ENCODE measurements around the gene CIP2A. TPM values are rescaled to one million over a fixed set of nuclear protein-coding genes. Genes with fewer than 3 reads are reported as not detected.
A peak's percentile ranks its signal among the peaks of the same experiment; 100 is the strongest.

CIP2A gene
- total RNA-seq, 2 donors from 2014 or later: 35.4 to 55.7 TPM

- no peak overlapping the region for H3K27ac Mint-ChIP-seq
- no peak for ATAC-seq (replicated peaks)
- no peaks in the 10 kb centered on the region for H3K9me3 Mint-ChIP-seq
- H3K36me3 Mint-ChIP-seq (ENCODE audit: low read depth): peaks cover 31% of the 10 kb centered on the region
- no peaks in the 10 kb centered on the region for H3K27me3 Mint-ChIP-seq
- no peak overlapping the region for H3K4me3 Mint-ChIP-seq
- H3K4me1 Mint-ChIP-seq: peaks cover 10% of the 10 kb centered on the region
These were observed 40.9 kb downstream of the CIP2A start for GRCh38 chr3:108548304-108548703.

GRCh38 chr3:108546692-108547091, 42.5 kb downstream of the CIP2A start:
- H3K4me1 Mint-ChIP-seq: peaks cover 10% of the 10 kb centered on the region
- H3K9me3 Mint-ChIP-seq: no peaks in the 10 kb centered on the region
- ATAC-seq (replicated peaks): no peak
- H3K4me3 Mint-ChIP-seq: peak overlapping the region; percentile 64
- no peaks in the 10 kb centered on the region for H3K27me3 Mint-ChIP-seq
- peaks cover 20% of the 10 kb centered on the region for H3K36me3 Mint-ChIP-seq (ENCODE audit: low read depth)
- peak overlapping the region; percentile 69 for H3K27ac Mint-ChIP-seq

DNA sequence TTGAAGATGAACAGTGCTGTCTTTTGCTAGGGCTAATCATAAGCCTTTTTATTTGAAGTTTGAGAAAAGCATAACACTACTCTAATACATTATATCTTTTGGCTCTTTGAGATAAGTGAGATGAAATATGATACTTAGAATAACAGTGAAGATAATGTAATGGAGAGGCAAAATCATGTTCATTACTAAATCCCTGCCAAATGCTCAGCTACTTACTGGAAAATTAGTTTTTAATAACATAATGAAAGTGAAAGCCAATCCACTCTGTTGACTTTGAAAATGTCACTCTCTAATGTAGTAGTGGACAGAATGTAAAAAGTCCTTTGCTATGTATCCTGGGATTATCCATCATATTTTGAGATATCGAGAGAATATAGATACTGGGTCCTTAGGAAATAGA, 43.0 kb downstream of the CIP2A start:
- peaks cover 15% of the 10 kb centered on the region for H3K36me3 Mint-ChIP-seq (ENCODE audit: low read depth)
- no peak for ATAC-seq (replicated peaks)
- peak overlapping the region; percentile 69 for H3K27ac Mint-ChIP-seq
- H3K27me3 Mint-ChIP-seq: no peaks in the 10 kb centered on the region
- peaks cover 10% of the 10 kb centered on the region for H3K4me1 Mint-ChIP-seq
- no peaks in the 10 kb centered on the region for H3K9me3 Mint-ChIP-seq
- H3K4me3 Mint-ChIP-seq: peak overlapping the region; percentile 64

DNA sequence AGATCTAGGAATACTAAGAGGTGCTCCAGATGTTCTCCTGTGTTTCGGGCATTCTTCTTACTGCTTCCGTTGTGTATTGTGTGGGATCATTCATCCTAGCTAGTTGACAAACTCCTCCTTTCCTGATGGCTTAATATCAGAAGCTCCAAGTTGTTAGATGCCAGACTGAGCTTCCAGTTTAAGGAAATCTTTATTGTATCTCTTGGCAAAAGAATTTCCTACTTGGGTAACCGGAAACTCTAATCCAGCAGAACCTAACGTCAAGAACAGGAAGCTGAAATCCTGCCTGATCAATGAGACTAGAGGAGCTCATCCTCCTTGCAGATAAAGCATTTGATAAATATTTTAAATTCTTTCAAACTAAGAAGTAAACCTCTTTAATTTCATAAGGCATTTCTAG, 51.2 kb downstream of the CIP2A start:
- no peak for ATAC-seq (replicated peaks)

DNA sequence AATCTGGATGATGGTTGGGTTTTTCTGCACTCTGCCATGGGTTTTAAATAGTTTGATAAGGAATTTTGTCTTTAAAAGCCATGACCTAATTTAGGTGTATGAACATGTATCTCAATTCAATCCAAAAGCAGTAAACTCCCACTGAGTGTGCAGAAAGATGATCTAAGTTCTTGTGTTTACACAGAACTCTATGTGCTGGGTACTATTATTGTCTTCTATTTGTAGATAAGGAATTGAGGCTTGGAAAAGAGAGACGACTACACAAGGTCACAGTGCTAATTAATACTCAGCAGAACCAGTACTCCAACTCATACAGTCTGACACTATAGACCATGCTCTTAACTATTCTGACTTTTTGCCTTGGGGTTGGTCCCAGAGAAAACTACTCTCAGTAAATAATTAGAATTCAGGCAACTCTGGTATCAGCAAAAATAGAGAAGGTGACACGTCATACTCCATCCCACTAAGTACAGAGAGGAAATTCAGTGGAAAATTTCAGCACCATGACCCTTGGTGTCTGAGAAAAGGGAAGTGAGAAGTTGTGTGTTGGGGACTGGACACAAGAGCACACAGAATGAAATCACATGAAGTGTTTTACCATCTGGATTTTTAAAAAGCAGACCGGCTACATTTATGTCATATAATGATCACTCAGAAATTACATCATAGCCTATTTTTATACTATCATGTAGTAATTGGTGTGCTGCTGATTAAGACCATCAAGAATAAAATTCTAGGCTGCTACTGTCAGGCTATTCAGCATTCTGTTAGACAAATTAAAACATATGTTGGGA, 60.6 kb downstream of the CIP2A start:
- no peak overlapping the region for H3K27ac Mint-ChIP-seq
- H3K36me3 Mint-ChIP-seq (ENCODE audit: low read depth): no peaks in the 10 kb centered on the region
- no peak for ATAC-seq (replicated peaks)
- H3K4me3 Mint-ChIP-seq: no peak overlapping the region
- peaks cover 21% of the 10 kb centered on the region for H3K27me3 Mint-ChIP-seq
- no peaks in the 10 kb centered on the region for H3K4me1 Mint-ChIP-seq
- H3K9me3 Mint-ChIP-seq: no peaks in the 10 kb centered on the region

More for the DNA sequence above, 51.2 kb downstream of the CIP2A start:
- Mint-ChIP-seq H3K36me3 (ENCODE audit: low read depth) (no peaks in the 10 kb centered on the region), H3K4me3 (no peak overlapping the region), H3K9me3 (no peaks in the 10 kb centered on the region), H3K27ac (no peak overlapping the region), H3K4me1 (no peaks in the 10 kb centered on the region), H3K27me3 (no peaks in the 10 kb centered on the region)

DNA sequence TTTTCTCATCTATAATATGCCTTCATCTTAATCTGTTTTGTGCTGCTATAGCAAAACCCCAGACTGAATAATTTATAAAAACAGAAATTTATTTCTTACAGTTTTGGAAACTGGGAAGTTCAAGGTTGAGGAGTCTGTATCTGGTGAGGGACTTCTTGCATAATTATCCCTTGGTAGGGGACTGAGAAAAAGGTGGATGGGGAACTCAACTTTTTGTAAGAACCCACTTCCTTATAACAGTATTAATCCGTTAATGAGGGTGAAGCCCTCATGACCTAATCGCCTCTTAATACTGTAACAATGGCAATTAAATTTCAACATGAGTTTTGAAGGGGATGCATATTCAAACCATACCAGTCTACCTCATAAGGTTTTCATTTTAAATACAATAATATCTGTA, 61.4 kb downstream of the CIP2A start:
- Mint-ChIP-seq H3K27ac (no peak overlapping the region), H3K36me3 (ENCODE audit: low read depth) (no peaks in the 10 kb centered on the region), H3K4me3 (no peak overlapping the region), H3K9me3 (no peaks in the 10 kb centered on the region), H3K4me1 (no peaks in the 10 kb centered on the region), H3K27me3 (peaks cover 21% of the 10 kb centered on the region)
- no peak for ATAC-seq (replicated peaks)

DNA sequence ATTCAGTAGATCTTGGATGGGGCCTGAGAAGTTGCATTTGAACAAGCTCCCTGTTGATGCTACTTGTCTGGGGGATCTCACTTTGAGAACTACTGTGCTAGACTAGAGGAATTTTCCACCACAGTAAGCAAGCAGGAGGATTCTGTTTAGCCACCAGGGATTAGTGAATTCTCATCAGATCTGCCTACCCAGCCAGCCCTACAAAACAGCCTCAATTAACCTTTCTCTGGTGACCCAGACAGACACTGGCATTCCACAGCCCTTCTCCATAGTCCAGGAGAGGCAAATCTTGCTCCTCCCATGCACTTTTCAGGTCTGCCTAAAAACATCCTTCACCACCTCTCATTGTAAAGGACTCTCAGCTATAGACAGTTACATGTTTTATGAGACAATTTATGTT, 62.1 kb downstream of the CIP2A start:
- ATAC-seq (replicated peaks): no peak
- Mint-ChIP-seq H3K27me3 (peaks cover 18% of the 10 kb centered on the region), H3K4me3 (no peak overlapping the region), H3K27ac (no peak overlapping the region), H3K9me3 (no peaks in the 10 kb centered on the region), H3K4me1 (no peaks in the 10 kb centered on the region), H3K36me3 (ENCODE audit: low read depth) (no peaks in the 10 kb centered on the region)

GRCh38 chr3:108525971-108526370, 63.3 kb downstream of the CIP2A start:
- ATAC-seq (replicated peaks): no peak
- Mint-ChIP-seq H3K27ac (no peak overlapping the region), H3K4me1 (no peaks in the 10 kb centered on the region), H3K9me3 (no peaks in the 10 kb centered on the region), H3K27me3 (peaks cover 16% of the 10 kb centered on the region), H3K4me3 (no peak overlapping the region), H3K36me3 (ENCODE audit: low read depth) (no peaks in the 10 kb centered on the region)

- Mint-ChIP-seq H3K27ac (no peak overlapping the region), H3K9me3 (no peaks in the 10 kb centered on the region), H3K4me1 (no peaks in the 10 kb centered on the region), H3K4me3 (no peak overlapping the region), H3K27me3 (peaks cover 11% of the 10 kb centered on the region), H3K36me3 (ENCODE audit: low read depth) (no peaks in the 10 kb centered on the region)
- no peak for ATAC-seq (replicated peaks)
These were observed 64.0 kb downstream of the CIP2A start for GRCh38 chr3:108525256-108525655.

DNA sequence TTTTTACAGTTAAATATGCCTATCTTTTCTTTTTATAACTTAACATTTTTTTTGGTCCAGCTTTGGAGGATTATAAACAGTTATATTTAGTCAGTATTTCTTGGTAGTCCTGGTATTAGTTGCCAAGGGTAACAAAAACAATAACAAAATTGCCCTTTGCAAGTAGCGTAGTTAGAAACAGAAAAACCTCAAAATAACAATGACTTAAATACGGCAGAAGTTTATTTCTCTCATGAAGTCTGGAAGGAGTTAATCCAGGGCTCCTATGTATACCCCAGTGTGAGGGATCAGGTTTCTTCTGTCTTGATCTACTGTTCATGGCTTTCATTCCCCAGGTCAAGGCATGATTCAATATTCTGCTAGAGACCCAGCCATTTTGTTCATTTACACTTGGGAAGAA, 64.7 kb downstream of the CIP2A start:
- no peak overlapping the region for H3K4me3 Mint-ChIP-seq
- H3K4me1 Mint-ChIP-seq: no peaks in the 10 kb centered on the region
- H3K36me3 Mint-ChIP-seq (ENCODE audit: low read depth): no peaks in the 10 kb centered on the region
- H3K27me3 Mint-ChIP-seq: peaks cover 8% of the 10 kb centered on the region
- no peak overlapping the region for H3K27ac Mint-ChIP-seq
- no peaks in the 10 kb centered on the region for H3K9me3 Mint-ChIP-seq
- ATAC-seq (replicated peaks): no peak

- Mint-ChIP-seq H3K4me3 (no peak overlapping the region), H3K9me3 (no peaks in the 10 kb centered on the region), H3K27me3 (peaks cover 7% of the 10 kb centered on the region), H3K4me1 (no peaks in the 10 kb centered on the region), H3K36me3 (ENCODE audit: low read depth) (no peaks in the 10 kb centered on the region), H3K27ac (no peak overlapping the region)
- ATAC-seq (replicated peaks): no peak
These were observed 70.3 kb downstream of the CIP2A start for GRCh38 chr3:108518895-108519294.

DNA sequence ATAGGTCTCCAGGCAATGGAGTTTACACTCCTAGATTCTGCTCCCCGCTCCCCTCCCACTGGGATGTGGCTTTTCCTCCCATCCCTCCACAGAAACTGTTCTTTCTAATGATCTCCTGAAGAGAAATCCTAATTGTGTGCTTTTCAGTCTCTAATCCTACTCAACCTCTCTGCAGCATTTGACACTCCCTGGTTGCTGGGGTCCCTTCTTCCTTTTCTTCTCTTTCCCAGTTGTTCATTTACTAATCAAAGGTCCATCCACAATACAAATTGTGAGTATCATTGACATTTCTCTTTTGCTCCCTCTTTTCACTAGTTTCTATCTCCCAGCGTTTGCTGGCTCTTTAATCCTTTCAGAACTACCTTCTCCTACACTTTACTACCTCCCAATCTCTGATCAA, 72.4 kb downstream of the CIP2A start:
- Mint-ChIP-seq H3K9me3 (no peaks in the 10 kb centered on the region), H3K4me3 (no peak overlapping the region), H3K36me3 (ENCODE audit: low read depth) (no peaks in the 10 kb centered on the region), H3K27me3 (peaks cover 7% of the 10 kb centered on the region), H3K4me1 (no peaks in the 10 kb centered on the region), H3K27ac (no peak overlapping the region)
- no peak for ATAC-seq (replicated peaks)

GRCh38 chr3:108513961-108514360, 75.3 kb downstream of the CIP2A start:
- H3K4me3 Mint-ChIP-seq: no peak overlapping the region
- no peak overlapping the region for H3K27ac Mint-ChIP-seq
- no peaks in the 10 kb centered on the region for H3K9me3 Mint-ChIP-seq
- no peak for ATAC-seq (replicated peaks)
- H3K36me3 Mint-ChIP-seq (ENCODE audit: low read depth): no peaks in the 10 kb centered on the region
- peaks cover 7% of the 10 kb centered on the region for H3K27me3 Mint-ChIP-seq
- H3K4me1 Mint-ChIP-seq: no peaks in the 10 kb centered on the region

DNA sequence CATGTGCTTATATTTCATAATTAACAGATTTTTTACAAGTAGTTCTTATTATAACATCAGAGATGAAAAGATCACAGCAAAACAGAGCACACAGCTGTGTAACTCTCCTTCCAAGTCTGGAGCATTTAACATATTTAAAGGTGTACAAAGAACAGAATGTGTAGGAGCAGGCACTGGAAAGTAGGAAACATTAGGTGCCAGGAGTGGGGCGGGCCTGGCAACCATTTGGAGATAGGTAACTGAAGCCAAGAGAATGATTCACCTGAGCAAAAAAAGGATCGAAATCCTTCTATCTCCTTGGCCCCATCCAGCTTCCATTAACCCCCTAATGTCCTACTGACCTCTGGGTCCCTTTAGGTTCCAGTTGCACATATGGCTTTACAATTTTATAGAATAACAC, 76.6 kb downstream of the CIP2A start:
- Mint-ChIP-seq H3K4me3 (no peak overlapping the region), H3K36me3 (ENCODE audit: low read depth) (no peaks in the 10 kb centered on the region), H3K27ac (no peak overlapping the region), H3K4me1 (no peaks in the 10 kb centered on the region), H3K9me3 (no peaks in the 10 kb centered on the region), H3K27me3 (peaks cover 4% of the 10 kb centered on the region)
- ATAC-seq (replicated peaks): no peak

- Mint-ChIP-seq H3K36me3 (ENCODE audit: low read depth) (no peaks in the 10 kb centered on the region), H3K27ac (no peak overlapping the region)
These were observed 77.7 kb downstream of the CIP2A start for GRCh38 chr3:108511490-108511889.

DNA sequence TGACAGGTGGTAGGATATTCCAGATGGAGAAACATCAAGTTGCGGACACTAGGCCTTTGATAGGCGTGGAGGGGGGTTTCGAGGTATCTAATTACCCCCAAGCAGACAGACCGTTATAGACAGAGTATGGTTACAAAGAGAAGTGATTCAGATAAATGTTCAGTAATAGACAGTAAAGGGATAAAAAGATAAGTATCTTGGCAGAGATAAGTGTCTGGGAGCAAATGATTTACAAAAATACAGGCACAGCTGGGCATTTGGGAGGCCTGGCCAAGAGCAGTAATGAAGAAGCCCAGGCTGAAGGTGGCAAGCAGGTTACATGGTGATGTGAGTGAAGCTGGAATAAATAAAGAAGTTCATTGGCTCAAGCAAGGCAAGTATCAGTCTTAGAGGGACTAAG, 78.2 kb downstream of the CIP2A start:
- no peak for ATAC-seq (replicated peaks)
- Mint-ChIP-seq H3K9me3 (no peaks in the 10 kb centered on the region), H3K4me3 (no peak overlapping the region), H3K36me3 (ENCODE audit: low read depth) (no peaks in the 10 kb centered on the region), H3K27me3 (no peaks in the 10 kb centered on the region), H3K27ac (no peak overlapping the region), H3K4me1 (no peaks in the 10 kb centered on the region)

More at GRCh38 chr3:108511490-108511889, 77.7 kb downstream of the CIP2A start:
- H3K4me1 Mint-ChIP-seq: no peaks in the 10 kb centered on the region
- ATAC-seq (replicated peaks): no peak
- no peak overlapping the region for H3K4me3 Mint-ChIP-seq
- no peaks in the 10 kb centered on the region for H3K27me3 Mint-ChIP-seq
- H3K9me3 Mint-ChIP-seq: no peaks in the 10 kb centered on the region
